Stomach (tissue), 9 donors: ENCODE results near the gene YIPF1. TPM values are rescaled to one million over a fixed set of nuclear protein-coding genes. Genes with fewer than 3 reads are reported as not detected.

Experiments used
- DNase-seq, 2 donors: peaks; one replicate each; pipeline versions ENCODE4 v3.0.0 to v3.0.0-alpha.2; 2013 to 2019
- H3K27ac ChIP-seq, 5 donors: fragments of 200-600 bp in 4 of 5; sonication (generic) in 4 of 5; one replicate each; pipeline ENCODE4 v1.5.1; 2013 to 2019; ENCODE audit warnings: mild to moderate bottlenecking in 1 of 5, moderate library complexity in 1 of 5
- H3K27me3 ChIP-seq, 3 donors: fragments of 200-600 bp; sonication (generic); one replicate each; pipeline ENCODE4 v1.5.1; 2017 to 2019; ENCODE audit warnings: mixed run types in 1 of 3
- H3K36me3 ChIP-seq, 4 donors: fragments of 200-600 bp; sonication (generic); 1 replicate in 3 of 4; 2 replicates in 1 of 4; pipeline ENCODE4 v1.5.1; 2016 to 2019
- H3K4me1 ChIP-seq, 4 donors: fragments of 200-600 bp; sonication (generic); one replicate each; pipeline ENCODE4 v1.5.1; 2016 to 2019
- H3K4me3 ChIP-seq, 4 donors: fragments of 200-600 bp; sonication (generic) in 3 of 4; one replicate each; pipeline ENCODE4 v1.5.1; 2016 to 2019; ENCODE audit warnings: mild to moderate bottlenecking in 1 of 4
- H3K9me3 ChIP-seq, 4 donors: fragments of 200-600 bp; sonication (generic); one replicate each; pipeline ENCODE4 v1.5.1; 2016 to 2019
- EP300 ChIP-seq: sonication (generic); formaldehyde crosslinking; IDR thresholded peaks from one replicate; pipeline ENCODE4 v1.6.1; 2017; ENCODE audit warnings: antibody characterized with exemption
- POLR2A ChIP-seq, 4 donors: fragments of 450-650 bp; IDR thresholded peaks; one replicate each; pipeline ENCODE4 v1.6.1; 2016; ENCODE audit warnings: antibody characterized with exemption in 4 of 4, control low read depth in 2 of 4, mild to moderate bottlenecking in 1 of 4, moderate library complexity in 1 of 4
- POLR2AphosphoS5 ChIP-seq, 3 donors: sonication (generic); formaldehyde crosslinking; IDR thresholded peaks; one replicate each; pipeline ENCODE4 v1.6.1; 2016; ENCODE audit warnings: antibody characterized with exemption in 3 of 3
- WGBS, 5 donors: extraction: QIAGEN DNeasy Blood & Tissue Kit in 3 of 5; methylation state at CpG; one replicate each; pipeline versions ENCODE4 v1.1.5 to v1.1.7; 2013 to 2018; 5-methylcytosine and 5-hydroxymethylcytosine counted together
- intact Hi-C: fragments of 100-400 bp; cut with DNase I; formaldehyde crosslinking; loops from one replicate; pipeline ENCODE4 v1.15.1; 2023; ENCODE audit warnings: low total_unique reads
- polyA plus RNA-seq, 3 donors: library from polyadenylated mRNA; stranded (reverse); fragments of 200-250 nt; gene quantifications; one replicate each; pipeline ENCODE4 v1.2.3, GENCODE V29; 2013
- total RNA-seq, 5 donors: library from RNA; depleted of rRNA; stranded (reverse); fragments of >200 nt; gene quantifications; one replicate each; pipeline versions ENCODE4 v1.1.0 to v1.2.3, GENCODE V29; 2014 to 2016
- TF ChIP-seq, protein P1 (sequence below), 7 experiments: fragments of 450-650 bp in 4 of 7; fragments of 200-600 bp in 3 of 7; sonication (generic) in 3 of 7; IDR thresholded peaks; one replicate each; pipeline ENCODE4 v1.5.1; 2016 to 2019; ENCODE audit warnings: antibody characterized with exemption in 7 of 7, control low read depth in 2 of 7, mild to moderate bottlenecking in 1 of 7
- donor health status: healthy with polysubstance abuse.
- donor health status: Bipolar disorder and iron deficiency.
- donor health status: healthy.

The YIPF1 gene
- total and polyA plus RNA-seq, 8 donors: 7.6 to 44.3 (median 22.7) TPM

DNA sequence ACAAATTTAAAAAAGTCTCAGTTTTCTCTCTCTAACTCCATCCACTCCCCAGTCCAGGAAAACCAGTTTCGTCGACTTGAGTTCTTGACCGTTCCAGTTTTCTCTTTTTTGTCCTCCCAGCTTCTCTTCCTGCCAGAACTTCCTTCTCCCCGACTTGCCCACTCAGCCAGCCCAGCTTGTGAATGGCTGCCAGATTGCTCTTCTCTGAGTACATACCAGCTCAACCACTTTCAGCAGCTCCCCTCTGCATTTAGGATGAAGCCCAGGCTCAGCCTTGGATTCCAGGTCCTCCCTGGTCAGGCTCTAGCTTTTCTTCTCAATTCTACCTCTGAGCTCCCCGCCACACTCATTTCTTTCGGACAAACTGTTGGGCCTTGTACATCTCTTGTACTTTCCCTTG, 5.8 kb upstream of the YIPF1 start:
- WGBS, 5 donors: 63 to 81% (median 74%) methylated on average over 6 of the region's 6 CpGs
- Histone ChIP-seq H3K4me3 (no peak overlapping the region), H3K4me1 (peaks cover 11 to 53% (median 28%) of the 10 kb centered on the region in 4 donors), H3K27ac (no peak overlapping the region), H3K36me3 (no peaks in the 10 kb centered on the region), H3K27me3 (no peaks in the 10 kb centered on the region), H3K9me3 (no peaks in the 10 kb centered on the region)
- no peak for DNase-seq
- intact Hi-C loops: no loop called here
- no peak for TF ChIP-seq POLR2A (IDR thresholded peaks at IDR 0.05)
- TF ChIP-seq EP300: no peak
- TF ChIP-seq, protein P1, sequence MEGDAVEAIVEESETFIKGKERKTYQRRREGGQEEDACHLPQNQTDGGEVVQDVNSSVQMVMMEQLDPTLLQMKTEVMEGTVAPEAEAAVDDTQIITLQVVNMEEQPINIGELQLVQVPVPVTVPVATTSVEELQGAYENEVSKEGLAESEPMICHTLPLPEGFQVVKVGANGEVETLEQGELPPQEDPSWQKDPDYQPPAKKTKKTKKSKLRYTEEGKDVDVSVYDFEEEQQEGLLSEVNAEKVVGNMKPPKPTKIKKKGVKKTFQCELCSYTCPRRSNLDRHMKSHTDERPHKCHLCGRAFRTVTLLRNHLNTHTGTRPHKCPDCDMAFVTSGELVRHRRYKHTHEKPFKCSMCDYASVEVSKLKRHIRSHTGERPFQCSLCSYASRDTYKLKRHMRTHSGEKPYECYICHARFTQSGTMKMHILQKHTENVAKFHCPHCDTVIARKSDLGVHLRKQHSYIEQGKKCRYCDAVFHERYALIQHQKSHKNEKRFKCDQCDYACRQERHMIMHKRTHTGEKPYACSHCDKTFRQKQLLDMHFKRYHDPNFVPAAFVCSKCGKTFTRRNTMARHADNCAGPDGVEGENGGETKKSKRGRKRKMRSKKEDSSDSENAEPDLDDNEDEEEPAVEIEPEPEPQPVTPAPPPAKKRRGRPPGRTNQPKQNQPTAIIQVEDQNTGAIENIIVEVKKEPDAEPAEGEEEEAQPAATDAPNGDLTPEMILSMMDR (IDR thresholded peaks at IDR 0.05): no peak
- no peak for TF ChIP-seq POLR2AphosphoS5 (IDR thresholded peaks at IDR 0.05)

DNA sequence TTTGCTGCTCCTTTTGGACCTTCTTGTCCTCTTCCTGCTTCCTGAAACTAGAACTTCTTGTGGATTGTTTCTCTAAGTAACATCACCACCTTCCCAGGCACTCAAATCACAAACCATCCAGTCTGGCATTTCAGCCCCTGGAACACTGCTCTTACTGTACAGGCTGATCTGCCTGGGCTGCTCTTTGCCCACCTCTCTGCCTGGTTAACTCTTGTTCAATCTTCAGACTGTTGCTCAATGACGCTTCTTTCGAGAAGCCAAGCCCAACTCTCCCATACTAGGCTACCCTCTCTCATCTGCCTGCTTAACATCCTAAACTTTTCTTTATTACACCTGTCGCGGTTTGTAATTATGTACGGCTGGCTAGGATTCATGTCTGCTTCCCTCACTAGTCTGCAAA, 5.0 kb upstream of the YIPF1 start:
- Histone ChIP-seq H3K9me3 (no peaks in the 10 kb centered on the region), H3K4me3 (no peak overlapping the region), H3K27me3 (no peaks in the 10 kb centered on the region), H3K4me1 (peaks cover 11 to 53% (median 28%) of the 10 kb centered on the region in 4 donors), H3K36me3 (no peaks in the 10 kb centered on the region), H3K27ac (no peak overlapping the region)
- intact Hi-C loops: loop anchor here (5.0 kb wide), 1 partner anchor 53 kb away; the partner anchor contains the start of genes IFT25 and LRRC42
- TF ChIP-seq POLR2A (IDR thresholded peaks at IDR 0.05) (no peak), EP300 (no peak), POLR2AphosphoS5 (IDR thresholded peaks at IDR 0.05) (no peak)
- TF ChIP-seq, protein P1 (IDR thresholded peaks at IDR 0.05): no peak
- 94 to 99% (median 94%) methylated on average over 5 of the region's 5 CpGs for WGBS, 5 donors
- no peak for DNase-seq

DNA sequence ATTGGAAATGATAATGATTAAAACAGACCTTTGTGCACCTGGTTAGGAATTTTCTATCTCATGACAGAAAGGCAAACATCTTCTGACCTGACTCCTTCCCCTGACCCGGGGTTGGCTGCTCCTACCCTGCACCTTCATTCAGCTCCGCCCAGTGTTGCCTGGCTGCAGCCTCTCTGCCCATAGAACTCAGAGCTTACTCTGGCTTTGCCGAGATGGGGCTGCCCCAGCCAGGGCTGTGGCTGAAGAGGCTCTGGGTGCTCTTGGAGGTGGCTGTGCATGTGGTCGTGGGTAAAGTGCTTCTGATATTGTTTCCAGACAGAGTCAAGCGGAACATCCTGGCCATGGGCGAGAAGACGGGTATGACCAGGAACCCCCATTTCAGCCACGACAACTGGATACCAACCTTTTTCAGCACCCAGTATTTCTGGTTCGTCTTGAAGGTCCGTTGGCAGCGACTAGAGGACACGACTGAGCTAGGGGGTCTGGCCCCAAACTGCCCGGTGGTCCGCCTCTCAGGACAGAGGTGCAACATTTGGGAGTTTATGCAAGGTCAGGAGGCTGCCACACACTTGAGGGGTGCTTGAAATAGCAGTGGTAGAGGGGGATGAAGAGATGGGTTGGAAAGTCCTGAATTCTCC, 4.5 kb upstream of the YIPF1 start, which contains the start of gene DIO1:
Gene DIO1, plus strand, starts transcription at position 189 of the 638 bp plus-strand sequence. Its CDS starts 24 bp downstream, at position 213.
- Histone ChIP-seq H3K4me1 (peaks cover 9 to 50% (median 24%) of the 10 kb centered on the region in 4 donors), H3K27ac (peak within 1 kb of the TSS in 2 of 5 donors; percentile 24 to 29), H3K4me3 (no peak within 1 kb of the TSS), H3K9me3 (no peaks in the 10 kb centered on the region), H3K36me3 (no peaks in the 10 kb centered on the region), H3K27me3 (no peaks in the 10 kb centered on the region)
- WGBS, 5 donors: 63 to 79% (median 69%) methylated on average over 14 of the region's 14 CpGs
- TF ChIP-seq, protein P1 (IDR thresholded peaks at IDR 0.05): no peak
- TF ChIP-seq POLR2A (IDR thresholded peaks at IDR 0.05): no peak
- no peak for TF ChIP-seq EP300
- TF ChIP-seq POLR2AphosphoS5 (IDR thresholded peaks at IDR 0.05): no peak
- DNase-seq: no peak
- intact Hi-C loops: loop anchor here (5.0 kb wide), 1 partner anchor 53 kb away; the partner anchor contains the start of genes IFT25 and LRRC42

DNA sequence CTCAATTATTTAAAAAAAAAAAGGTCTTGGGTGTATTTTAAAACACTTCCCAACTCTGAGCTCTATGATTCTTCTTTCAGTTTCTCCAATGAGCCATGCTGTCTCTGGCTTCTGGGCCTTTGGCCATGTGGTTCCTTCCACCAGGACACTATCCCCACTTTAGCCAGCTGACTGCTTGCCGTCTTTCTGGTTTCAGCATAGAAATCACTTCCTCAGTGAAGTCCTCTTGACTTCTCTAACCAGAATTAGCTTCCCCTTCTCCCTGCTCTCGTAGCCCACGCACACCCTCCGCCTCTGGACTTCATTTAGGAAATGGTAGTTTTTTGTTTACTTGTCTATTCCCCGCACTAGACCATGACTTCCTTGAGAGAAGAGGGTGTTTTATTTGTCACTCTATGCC, 3.3 kb upstream of the YIPF1 start:
- H3K4me1 ChIP-seq: peaks cover 10 to 50% (median 25%) of the 10 kb centered on the region in 4 donors
- no peak overlapping the region for H3K4me3 ChIP-seq
- TF ChIP-seq, protein P1 (IDR thresholded peaks at IDR 0.05): no peak
- no peak for TF ChIP-seq EP300
- TF ChIP-seq POLR2A (IDR thresholded peaks at IDR 0.05): no peak
- H3K27ac ChIP-seq: peak overlapping the region in 2 of 5 donors; percentile 24 to 29
- intact Hi-C loops: loop anchor here (5.0 kb wide), 1 partner anchor 54 kb away; the partner anchor contains the start of genes IFT25 and LRRC42
- no peaks in the 10 kb centered on the region for H3K27me3 ChIP-seq
- no peaks in the 10 kb centered on the region for H3K9me3 ChIP-seq
- WGBS, 5 donors: 65 to 82% (median 70%) methylated on average over 5 of the region's 5 CpGs
- no peaks in the 10 kb centered on the region for H3K36me3 ChIP-seq
- peak in 1 of 2 donors; percentile 26 for DNase-seq
